RCC 7860 (cell line): Measurements from ENCODE around the gene CACNA2D4.

ENCODE experiments used
- DNase-seq: peaks from one replicate; pipeline ENCODE4 v3.0.0-alpha.2; 2015; ENCODE audit warnings: low spot score
- FAIRE-seq: peaks from 2 replicates; lab custom pipeline; 2012; peaks lifted over from hg19 to GRCh38; lab: Jason Lieb, UNC

CACNA2D4 gene

DNA sequence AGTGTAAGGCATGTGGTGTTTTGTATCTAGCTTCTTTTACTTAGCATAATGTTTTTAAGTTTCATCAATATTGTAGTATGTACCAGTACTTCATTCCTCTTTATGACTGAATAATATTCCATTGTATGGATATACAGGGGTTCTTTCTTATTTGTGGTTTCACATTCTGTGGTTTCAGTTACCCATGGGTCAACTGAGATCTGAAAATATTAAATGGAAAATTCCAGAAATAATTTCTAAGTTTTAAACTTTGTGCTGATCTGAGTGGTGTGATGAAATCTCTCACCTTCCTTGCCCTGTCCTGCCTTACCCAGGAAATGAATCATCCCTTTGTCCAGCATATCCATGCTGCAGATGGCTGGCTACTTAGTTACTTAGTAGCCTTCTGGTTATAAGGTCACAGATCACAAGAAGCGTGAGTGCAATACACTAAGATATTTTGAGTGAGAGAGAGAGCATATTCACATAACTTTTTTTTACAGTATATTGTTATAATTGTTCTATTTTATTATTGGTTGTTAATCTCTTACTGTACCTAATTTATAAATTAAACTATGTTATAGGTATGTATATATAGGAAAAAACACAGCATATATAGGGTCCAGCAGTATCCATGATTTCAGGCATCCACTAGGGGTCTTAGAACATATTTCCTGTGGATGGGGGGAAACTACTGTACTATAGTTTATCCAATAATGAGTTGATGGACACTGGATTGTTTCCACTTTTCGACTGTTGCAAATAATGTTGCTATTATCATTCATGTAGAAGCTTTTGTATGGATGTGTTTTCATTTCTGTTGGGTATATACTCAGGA, 157.7 kb downstream of the CACNA2D4 start:
- DNase-seq: peak; percentile 88
- peak; percentile 99 for FAIRE-seq

DNA sequence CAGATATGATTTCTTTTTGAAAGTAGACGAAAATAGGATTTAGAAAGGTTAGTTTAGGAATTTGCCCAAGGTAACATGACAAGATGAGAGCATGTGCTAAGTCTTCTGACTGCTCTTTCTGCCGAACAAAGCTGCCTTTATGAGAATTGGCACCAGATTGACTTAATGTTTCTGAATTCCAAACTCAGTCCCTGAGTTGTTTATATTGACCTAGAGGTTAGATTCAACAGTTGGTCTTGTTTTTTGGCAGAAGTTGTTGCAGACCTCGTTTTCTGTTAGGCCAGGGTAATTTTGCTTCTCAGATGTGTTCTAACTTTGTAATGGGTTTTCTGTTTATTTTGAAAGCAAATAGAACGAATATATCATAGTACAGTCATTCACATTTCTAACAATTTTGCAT, 159.6 kb downstream of the CACNA2D4 start:
- DNase-seq (no peak), FAIRE-seq (no peak)

DNA sequence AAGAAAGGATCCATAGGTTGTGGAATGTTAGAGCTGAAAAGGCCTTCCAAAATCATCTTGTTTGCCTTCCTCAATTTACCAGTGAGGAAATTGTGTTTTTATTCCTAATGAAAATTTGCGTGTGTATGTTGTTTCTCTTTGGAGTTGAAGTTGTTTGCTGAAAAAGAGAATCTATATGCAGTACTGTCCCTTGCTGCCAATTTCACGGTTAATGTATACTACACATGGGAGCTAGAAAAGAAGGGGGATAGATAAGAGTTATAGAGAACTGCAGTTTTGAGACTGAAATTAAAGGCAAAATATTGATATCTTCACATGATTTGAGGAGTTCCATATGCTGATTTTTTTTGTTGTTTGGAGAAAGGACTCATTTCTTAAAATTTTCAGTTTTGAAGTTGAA, 160.1 kb downstream of the CACNA2D4 start:
- FAIRE-seq (no peak), DNase-seq (no peak)

DNA sequence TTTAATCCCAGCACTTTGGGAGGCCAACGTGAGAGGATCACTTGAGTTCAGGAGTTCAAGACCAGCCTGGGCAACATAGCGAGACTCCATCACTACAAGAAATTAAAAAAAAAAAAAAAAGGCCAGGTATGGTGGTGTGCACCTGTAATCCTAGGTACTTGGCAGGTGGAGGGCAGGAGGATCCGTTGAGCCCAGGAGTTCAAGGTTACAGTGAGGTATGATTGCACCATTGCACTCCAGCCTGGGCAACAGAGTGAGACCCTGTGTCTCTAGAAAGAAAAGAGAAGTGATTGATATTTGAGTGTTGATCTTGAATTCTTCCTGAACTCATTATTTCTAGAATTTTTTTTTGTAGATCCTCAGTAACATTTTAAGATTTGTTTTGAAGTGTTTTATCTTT, 168.2 kb downstream of the CACNA2D4 start:
- DNase-seq (no peak), FAIRE-seq (no peak)

DNA sequence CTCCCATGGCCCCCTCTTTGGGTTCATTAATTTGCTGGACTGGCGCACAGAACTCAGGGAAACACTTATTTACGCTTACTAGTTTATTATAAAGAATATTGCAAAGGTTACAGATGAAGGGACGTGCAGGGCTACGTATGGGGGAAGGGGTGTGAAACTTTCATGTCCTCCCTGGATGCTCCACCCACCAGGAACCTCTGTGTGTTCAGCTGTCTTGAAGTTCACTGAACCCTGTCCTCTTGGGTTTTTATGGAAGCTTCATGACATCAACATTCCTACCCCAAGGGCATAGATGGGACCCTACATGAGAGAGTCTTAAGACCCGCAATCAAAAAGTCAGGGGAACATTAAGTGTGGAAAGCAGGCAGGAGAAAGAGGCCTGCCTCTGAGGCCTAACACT, 169.4 kb downstream of the CACNA2D4 start:
- DNase-seq: no peak
- no peak for FAIRE-seq

DNA sequence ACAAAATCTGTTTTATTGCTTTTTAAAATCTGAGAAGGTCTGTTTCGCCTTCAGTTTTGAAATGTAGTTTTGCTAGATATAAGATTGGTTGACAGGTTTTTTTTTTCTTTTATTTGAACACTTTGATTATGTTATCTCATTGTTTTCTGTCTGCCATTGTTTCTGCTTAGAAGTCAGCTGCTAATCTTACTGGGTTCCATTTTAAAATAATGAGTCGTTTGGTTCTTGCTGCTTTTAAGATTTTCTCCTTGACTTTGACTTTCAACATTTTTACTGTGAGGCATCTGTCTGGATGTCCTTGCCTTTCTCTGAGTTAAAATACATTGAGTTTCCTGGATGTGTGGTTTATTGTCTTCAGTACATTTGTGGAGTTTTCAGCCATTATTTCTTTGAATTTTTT, 170.8 kb downstream of the CACNA2D4 start:
- no peak for FAIRE-seq
- DNase-seq: no peak

DNA sequence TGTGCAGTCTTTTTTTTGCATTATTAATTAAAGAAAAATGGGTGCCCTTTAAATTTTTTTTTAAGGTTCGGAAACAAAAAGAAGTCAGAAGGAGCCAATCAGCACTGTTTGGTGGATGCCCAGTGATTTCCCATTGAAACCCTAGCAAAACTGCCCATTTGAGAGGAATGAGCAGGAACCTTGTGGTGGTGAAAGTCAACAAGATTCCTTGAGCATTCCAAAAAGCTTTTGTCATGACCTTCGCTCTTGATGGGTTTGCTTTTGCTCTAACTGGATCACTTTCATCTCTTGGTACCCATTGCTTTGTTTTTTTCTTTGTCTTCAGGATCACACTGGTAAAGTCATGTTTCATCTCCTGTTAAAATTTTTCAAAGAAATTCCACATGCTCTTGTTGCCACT, 173.5 kb downstream of the CACNA2D4 start:
- no peak for FAIRE-seq
- no peak for DNase-seq
